HepG2 (cell line): ENCODE measurements around the gene ZNF132. TPM values are rescaled to one million over a fixed set of nuclear protein-coding genes. Genes with fewer than 3 reads are reported as not detected.

Experiments
- AGO1 ChIP-seq: fragments of 200-400 bp; formaldehyde crosslinking; IDR thresholded peaks from 2 replicates; pipeline ENCODE4 v1.6.1; 2017; ENCODE audit warnings: mild to moderate bottlenecking, low read depth, low read length, moderate library complexity; ENCODE audit not compliant: poor library complexity, severe bottlenecking
- ARNT2 ChIP-seq: sonication (generic); formaldehyde crosslinking; IDR thresholded peaks from 2 replicates; pipeline ENCODE4 v1.8.0; 2022; ENCODE audit warnings: mild to moderate bottlenecking, low read depth, missing genetic modification reagents, moderate library complexity
- DR1 ChIP-seq: sonication (generic); formaldehyde crosslinking; IDR thresholded peaks from 2 replicates; pipeline ENCODE4 v1.8.0; 2021; ENCODE audit warnings: mild to moderate bottlenecking, missing genetic modification reagents, inconsistent platforms
- ELF1 ChIP-seq: sonication (generic); formaldehyde crosslinking; IDR thresholded peaks from 2 replicates; pipeline ENCODE4 v1.4.0; 2020; ENCODE audit warnings: missing genetic modification reagents
- FOXA1 ChIP-seq, 2 experiments: fragments of 450-650 bp in 1 of 2; sonication (generic) in 1 of 2; formaldehyde crosslinking in 1 of 2; IDR thresholded peaks; 2 replicates each; pipeline versions ENCODE4 v1.4.0 to v1.6.1; 2016 to 2020; ENCODE audit warnings: missing genetic modification reagents in 1 of 2
- MIXL1 ChIP-seq: IDR thresholded peaks from 2 replicates; pipeline ENCODE4 v1.6.1; 2016
- PAX8 ChIP-seq: sonication (generic); formaldehyde crosslinking; IDR thresholded peaks from 2 replicates; pipeline ENCODE4 v1.8.0; 2022; ENCODE audit warnings: mild to moderate bottlenecking, missing genetic modification reagents, borderline replicate concordance
- PHB2 ChIP-seq: fragments of 450-650 bp; IDR thresholded peaks from 2 replicates; pipeline ENCODE4 v1.6.1; 2018; ENCODE audit not compliant: partially characterized antibody
- ZNF101 ChIP-seq: sonication (generic); formaldehyde crosslinking; IDR thresholded peaks from 2 replicates; pipeline ENCODE4 v1.4.0; 2020; ENCODE audit warnings: mild to moderate bottlenecking, low read depth, missing genetic modification reagents, borderline replicate concordance
- ZNF33B ChIP-seq: sonication (generic); formaldehyde crosslinking; IDR thresholded peaks from 2 replicates; pipeline ENCODE4 v1.5.1; 2020; ENCODE audit warnings: mild to moderate bottlenecking, missing genetic modification reagents
- ZNF446 ChIP-seq: sonication (generic); formaldehyde crosslinking; IDR thresholded peaks from 2 replicates; pipeline ENCODE4 v1.5.0; 2020; ENCODE audit warnings: mild to moderate bottlenecking, missing genetic modification reagents
- ZNF607 ChIP-seq: sonication (generic); formaldehyde crosslinking; IDR thresholded peaks from 2 replicates; pipeline ENCODE4 v1.5.1; 2020; ENCODE audit warnings: missing genetic modification reagents, mild to moderate bottlenecking, borderline replicate concordance
- ZNF629 ChIP-seq: sonication (generic); formaldehyde crosslinking; conservative IDR thresholded peaks from 2 replicates; pipeline ENCODE4 v1.5.0; 2020; ENCODE audit warnings: missing genetic modification reagents
- ZNF749 ChIP-seq: sonication (generic); formaldehyde crosslinking; IDR thresholded peaks from 2 replicates; pipeline ENCODE4 v1.8.0; 2022; ENCODE audit warnings: mild to moderate bottlenecking, missing genetic modification reagents, moderate library complexity, borderline replicate concordance
- ZNF766 ChIP-seq: sonication (generic); formaldehyde crosslinking; IDR thresholded peaks from 2 replicates; pipeline ENCODE4 v1.5.0; 2020; ENCODE audit warnings: missing genetic modification reagents, borderline replicate concordance
- polyA plus RNA-seq, 8 experiments: library from polyadenylated mRNA; depleted of rRNA in 3 of 8; stranded (reverse) in 7 of 8; unstranded in 1 of 8; fragments of >200 nt; fragmentation: Illumina TruSeq in 4 of 8; extraction: Trizol in 4 of 8; gene quantifications; 2 replicates each; pipeline versions ENCODE4 v1.2.1 to v1.2.3, GENCODE V29; 2011 to 2016; ENCODE audit warnings: low read depth in 4 of 8, missing spikeins in 1 of 8, mixed read lengths in 1 of 8; ENCODE audit not compliant: insufficient read depth in 1 of 8
- total RNA-seq, 5 experiments: library from RNA; depleted of rRNA; stranded (reverse); fragments of >200 nt; fragmentation: Illumina TruSeq; extraction: Trizol; gene quantifications; 2 replicates each; pipeline ENCODE4 v1.2.3, GENCODE V29; 2016; ENCODE audit warnings: low read depth in 1 of 5
- TF ChIP-seq, protein P1 (sequence below): fragments of 450-650 bp; IDR thresholded peaks from 2 replicates; pipeline ENCODE4 v1.6.1; 2017
- TF ChIP-seq, protein P2 (sequence below): sonication (generic); formaldehyde crosslinking; IDR thresholded peaks from 2 replicates; pipeline ENCODE4 v1.9.0; 2021; ENCODE audit warnings: missing genetic modification reagents, borderline replicate concordance
- TF ChIP-seq, protein P3 (sequence below): sonication (generic); formaldehyde crosslinking; IDR thresholded peaks from 2 replicates; pipeline ENCODE4 v1.5.0; 2020; ENCODE audit warnings: missing genetic modification reagents
- TF ChIP-seq, protein P4 (sequence below): sonication (generic); formaldehyde crosslinking; IDR thresholded peaks from 2 replicates; pipeline ENCODE4 v1.8.1; 2023; ENCODE audit warnings: mild to moderate bottlenecking, inconsistent platforms, moderate library complexity, missing genetic modification reagents, borderline replicate concordance
- TF ChIP-seq, protein P5 (sequence below): sonication (generic); formaldehyde crosslinking; IDR thresholded peaks from 2 replicates; pipeline ENCODE4 v1.9.0; 2021; ENCODE audit warnings: missing genetic modification reagents, borderline replicate concordance

Gene ZNF132
- total and polyA plus RNA-seq, 2 of the 13 experiments (the other 11 are each of a cell fraction or from before 2014, with no cell fraction given) = not detected

DNA sequence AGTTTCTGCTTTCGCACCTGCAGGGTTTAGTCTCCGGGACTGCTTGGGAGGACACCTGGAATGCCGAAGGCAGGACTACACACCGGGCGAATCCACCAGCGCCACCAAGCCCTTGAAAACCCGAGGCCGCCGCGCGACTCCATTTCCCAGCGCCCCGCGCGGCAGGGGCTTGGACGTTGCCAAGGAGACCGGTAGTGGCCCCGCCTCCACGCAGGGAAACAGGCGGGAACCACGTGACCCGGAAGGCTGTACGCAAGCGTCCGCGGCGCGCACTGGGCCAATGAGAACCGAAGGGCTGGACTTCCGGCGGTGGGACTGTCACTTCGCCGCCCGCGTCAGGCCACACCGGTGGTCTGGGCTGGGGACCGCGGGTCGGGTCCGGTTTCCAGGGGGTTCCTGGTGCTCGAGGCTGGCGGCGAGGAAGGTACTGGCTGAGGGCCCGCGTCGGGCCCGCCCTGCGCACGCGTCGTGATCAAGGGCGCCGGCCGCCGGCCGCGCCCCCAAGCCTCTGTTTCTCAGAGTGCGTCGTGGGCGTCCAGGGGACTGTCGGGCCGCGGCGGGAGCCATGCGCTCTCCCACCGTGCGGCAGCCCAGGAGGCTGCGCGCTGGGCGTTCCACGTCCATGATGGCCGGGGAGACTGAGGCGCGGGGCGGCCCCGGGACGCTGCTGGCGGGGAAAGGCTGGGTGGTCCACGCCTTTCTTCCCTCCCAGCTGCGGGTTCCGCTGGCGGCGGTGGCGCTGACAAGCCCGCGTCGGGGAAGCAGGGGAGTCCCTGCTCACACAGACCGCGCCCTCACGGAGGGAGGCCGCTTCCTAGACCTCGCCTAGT, 27.0 kb upstream of the ZNF132 start, which contains the start of gene ZNF324 (continued):
- TF ChIP-seq ARNT2 (CRISPR knock-in tag) (no peak; the same call in 1 of the 2 replicates), PAX8 (CRISPR knock-in tag) (no peak), AGO1 (peak; percentile 48), ZNF766 (0 out of 2 replicates have a peak, but pooled peaks have one; percentile 27), DR1 (peak; percentile 46; the same call in 1 of the 2 replicates), ZNF629 (no peak), PHB2 (no peak), ZNF607 (CRISPR knock-in tag) (no peak), ZNF33B (CRISPR knock-in tag) (no peak), MIXL1 (no peak), ZNF749 (CRISPR knock-in tag) (no peak; the same call in 1 of the 2 replicates), ZNF101 (CRISPR knock-in tag) (no peak), ELF1 (CRISPR knock-in tag) (peak; percentile 98), ZNF446 (CRISPR knock-in tag) (no peak), FOXA1 (IDR thresholded peaks at IDR 0.05) (no peak), FOXA1 (CRISPR knock-in tag; IDR thresholded peaks at IDR 0.05) (0 out of 2 replicates have a peak, but pooled peaks have one; percentile 11)
- TF ChIP-seq, protein P1, sequence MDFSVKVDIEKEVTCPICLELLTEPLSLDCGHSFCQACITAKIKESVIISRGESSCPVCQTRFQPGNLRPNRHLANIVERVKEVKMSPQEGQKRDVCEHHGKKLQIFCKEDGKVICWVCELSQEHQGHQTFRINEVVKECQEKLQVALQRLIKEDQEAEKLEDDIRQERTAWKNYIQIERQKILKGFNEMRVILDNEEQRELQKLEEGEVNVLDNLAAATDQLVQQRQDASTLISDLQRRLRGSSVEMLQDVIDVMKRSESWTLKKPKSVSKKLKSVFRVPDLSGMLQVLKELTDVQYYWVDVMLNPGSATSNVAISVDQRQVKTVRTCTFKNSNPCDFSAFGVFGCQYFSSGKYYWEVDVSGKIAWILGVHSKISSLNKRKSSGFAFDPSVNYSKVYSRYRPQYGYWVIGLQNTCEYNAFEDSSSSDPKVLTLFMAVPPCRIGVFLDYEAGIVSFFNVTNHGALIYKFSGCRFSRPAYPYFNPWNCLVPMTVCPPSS = no peak
- TF ChIP-seq, protein P2, sequence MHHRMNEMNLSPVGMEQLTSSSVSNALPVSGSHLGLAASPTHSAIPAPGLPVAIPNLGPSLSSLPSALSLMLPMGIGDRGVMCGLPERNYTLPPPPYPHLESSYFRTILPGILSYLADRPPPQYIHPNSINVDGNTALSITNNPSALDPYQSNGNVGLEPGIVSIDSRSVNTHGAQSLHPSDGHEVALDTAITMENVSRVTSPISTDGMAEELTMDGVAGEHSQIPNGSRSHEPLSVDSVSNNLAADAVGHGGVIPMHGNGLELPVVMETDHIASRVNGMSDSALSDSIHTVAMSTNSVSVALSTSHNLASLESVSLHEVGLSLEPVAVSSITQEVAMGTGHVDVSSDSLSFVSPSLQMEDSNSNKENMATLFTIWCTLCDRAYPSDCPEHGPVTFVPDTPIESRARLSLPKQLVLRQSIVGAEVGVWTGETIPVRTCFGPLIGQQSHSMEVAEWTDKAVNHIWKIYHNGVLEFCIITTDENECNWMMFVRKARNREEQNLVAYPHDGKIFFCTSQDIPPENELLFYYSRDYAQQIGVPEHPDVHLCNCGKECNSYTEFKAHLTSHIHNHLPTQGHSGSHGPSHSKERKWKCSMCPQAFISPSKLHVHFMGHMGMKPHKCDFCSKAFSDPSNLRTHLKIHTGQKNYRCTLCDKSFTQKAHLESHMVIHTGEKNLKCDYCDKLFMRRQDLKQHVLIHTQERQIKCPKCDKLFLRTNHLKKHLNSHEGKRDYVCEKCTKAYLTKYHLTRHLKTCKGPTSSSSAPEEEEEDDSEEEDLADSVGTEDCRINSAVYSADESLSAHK (CRISPR knock-in tag) = no peak
- TF ChIP-seq, protein P3, sequence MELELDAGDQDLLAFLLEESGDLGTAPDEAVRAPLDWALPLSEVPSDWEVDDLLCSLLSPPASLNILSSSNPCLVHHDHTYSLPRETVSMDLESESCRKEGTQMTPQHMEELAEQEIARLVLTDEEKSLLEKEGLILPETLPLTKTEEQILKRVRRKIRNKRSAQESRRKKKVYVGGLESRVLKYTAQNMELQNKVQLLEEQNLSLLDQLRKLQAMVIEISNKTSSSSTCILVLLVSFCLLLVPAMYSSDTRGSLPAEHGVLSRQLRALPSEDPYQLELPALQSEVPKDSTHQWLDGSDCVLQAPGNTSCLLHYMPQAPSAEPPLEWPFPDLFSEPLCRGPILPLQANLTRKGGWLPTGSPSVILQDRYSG = no peak
- TF ChIP-seq, protein P4, sequence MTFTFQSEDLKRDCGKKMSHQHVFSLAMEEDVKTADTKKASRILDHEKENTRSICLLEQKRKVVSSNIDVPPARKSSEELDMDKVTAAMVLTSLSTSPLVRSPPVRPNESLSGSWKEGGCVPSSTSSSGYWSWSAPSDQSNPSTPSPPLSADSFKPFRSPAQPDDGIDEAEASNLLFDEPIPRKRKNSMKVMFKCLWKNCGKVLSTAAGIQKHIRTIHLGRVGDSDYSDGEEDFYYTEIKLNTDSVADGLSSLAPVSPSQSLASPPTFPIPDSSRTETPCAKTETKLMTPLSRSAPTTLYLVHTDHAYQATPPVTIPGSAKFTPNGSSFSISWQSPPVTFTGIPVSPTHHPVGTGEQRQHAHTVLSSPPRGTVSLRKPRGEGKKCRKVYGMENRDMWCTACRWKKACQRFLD (CRISPR knock-in tag) = no peak
- TF ChIP-seq, protein P5, sequence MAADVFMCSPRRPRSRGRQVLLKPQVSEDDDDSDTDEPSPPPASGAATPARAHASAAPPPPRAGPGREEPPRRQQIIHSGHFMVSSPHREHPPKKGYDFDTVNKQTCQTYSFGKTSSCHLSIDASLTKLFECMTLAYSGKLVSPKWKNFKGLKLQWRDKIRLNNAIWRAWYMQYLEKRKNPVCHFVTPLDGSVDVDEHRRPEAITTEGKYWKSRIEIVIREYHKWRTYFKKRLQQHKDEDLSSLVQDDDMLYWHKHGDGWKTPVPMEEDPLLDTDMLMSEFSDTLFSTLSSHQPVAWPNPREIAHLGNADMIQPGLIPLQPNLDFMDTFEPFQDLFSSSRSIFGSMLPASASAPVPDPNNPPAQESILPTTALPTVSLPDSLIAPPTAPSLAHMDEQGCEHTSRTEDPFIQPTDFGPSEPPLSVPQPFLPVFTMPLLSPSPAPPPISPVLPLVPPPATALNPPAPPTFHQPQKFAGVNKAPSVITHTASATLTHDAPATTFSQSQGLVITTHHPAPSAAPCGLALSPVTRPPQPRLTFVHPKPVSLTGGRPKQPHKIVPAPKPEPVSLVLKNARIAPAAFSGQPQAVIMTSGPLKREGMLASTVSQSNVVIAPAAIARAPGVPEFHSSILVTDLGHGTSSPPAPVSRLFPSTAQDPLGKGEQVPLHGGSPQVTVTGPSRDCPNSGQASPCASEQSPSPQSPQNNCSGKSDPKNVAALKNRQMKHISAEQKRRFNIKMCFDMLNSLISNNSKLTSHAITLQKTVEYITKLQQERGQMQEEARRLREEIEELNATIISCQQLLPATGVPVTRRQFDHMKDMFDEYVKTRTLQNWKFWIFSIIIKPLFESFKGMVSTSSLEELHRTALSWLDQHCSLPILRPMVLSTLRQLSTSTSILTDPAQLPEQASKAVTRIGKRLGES = no peak
